ENCODE results near the gene PHOSPHO1. TPM values are rescaled to one million over a fixed set of nuclear protein-coding genes. Genes with fewer than 3 reads are reported as not detected.

Gene PHOSPHO1
- total RNA-seq, 1 donor from 2014 or later: 1.7 TPM

DNA sequence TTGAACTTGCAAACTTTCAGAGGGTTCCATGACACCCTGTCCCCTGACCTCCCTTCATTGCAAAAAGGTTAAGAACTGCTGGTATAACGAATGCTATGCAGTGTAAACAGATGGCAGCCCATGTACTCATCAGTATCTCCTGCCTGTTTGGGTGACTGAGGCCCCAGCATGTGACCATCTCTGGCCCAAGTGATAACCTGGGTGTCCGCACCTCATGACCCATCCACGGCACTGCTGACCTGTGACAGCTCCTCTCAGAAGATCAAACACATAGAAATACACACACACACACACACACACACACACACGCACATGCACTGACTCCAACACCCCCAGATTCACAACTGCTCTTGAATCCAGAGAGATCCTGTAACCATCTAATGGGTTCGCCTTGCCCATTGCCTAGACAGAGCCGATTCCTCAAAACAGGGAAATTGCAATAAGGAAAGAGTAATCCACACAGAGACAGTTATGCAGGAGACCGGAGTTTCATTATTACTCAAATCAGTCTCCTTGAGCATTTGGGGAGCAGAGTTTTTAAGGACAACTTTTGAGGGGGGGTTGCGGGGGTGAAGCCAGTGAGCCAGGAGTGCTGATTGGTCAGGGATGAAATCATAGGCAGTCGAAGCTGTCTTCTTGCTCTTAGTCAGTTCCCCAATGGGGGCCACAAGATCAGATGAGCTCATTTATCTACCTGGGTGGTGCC lies 11.3 kb upstream of the PHOSPHO1 start:
- Histone ChIP-seq H3K36me3 (no peaks in the 10 kb centered on the region), H3K27ac (no peak overlapping the region), H3K4me1 (no peaks in the 10 kb centered on the region), H3K9me3 (no peaks in the 10 kb centered on the region), H3K4me3 (no peak overlapping the region), H3K27me3 (no peaks in the 10 kb centered on the region)
- ATAC-seq (no peak), DNase-seq (no peak)
- intact Hi-C loops (cut with DNase I): no loop called here
- TF ChIP-seq, protein P1, sequence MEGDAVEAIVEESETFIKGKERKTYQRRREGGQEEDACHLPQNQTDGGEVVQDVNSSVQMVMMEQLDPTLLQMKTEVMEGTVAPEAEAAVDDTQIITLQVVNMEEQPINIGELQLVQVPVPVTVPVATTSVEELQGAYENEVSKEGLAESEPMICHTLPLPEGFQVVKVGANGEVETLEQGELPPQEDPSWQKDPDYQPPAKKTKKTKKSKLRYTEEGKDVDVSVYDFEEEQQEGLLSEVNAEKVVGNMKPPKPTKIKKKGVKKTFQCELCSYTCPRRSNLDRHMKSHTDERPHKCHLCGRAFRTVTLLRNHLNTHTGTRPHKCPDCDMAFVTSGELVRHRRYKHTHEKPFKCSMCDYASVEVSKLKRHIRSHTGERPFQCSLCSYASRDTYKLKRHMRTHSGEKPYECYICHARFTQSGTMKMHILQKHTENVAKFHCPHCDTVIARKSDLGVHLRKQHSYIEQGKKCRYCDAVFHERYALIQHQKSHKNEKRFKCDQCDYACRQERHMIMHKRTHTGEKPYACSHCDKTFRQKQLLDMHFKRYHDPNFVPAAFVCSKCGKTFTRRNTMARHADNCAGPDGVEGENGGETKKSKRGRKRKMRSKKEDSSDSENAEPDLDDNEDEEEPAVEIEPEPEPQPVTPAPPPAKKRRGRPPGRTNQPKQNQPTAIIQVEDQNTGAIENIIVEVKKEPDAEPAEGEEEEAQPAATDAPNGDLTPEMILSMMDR (IDR thresholded peaks at IDR 0.05): no peak

DNA sequence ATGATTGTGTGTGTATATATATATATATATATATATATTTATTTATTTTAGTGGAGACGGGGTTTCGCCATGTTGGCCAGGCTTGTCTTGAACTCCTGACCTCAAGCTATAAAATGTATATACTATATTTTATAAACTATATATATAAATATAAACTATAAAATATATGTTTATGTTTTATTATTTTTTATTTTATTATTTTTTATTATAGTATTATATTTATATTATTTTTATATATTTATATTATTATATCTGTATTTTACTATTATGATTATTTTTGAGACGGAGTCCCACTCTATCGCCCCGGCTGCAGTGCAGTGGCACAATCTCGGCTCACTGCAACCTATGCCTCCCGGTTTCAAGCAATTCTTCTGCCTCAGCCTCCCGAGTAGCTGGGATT lies 10.5 kb upstream of the PHOSPHO1 start:
- TF ChIP-seq, protein P1 (IDR thresholded peaks at IDR 0.05): no peak
- intact Hi-C loops (cut with DNase I): no loop called here

GRCh38 chr17:49240619-49241018 lies 10.0 kb upstream of the PHOSPHO1 start:
- DNase-seq: no peak
- no peaks in the 10 kb centered on the region for H3K27me3 ChIP-seq
- no peaks in the 10 kb centered on the region for H3K4me1 ChIP-seq
- no peaks in the 10 kb centered on the region for H3K36me3 ChIP-seq
- H3K27ac ChIP-seq: no peak overlapping the region
- H3K4me3 ChIP-seq: no peak overlapping the region
- no peaks in the 10 kb centered on the region for H3K9me3 ChIP-seq
- TF ChIP-seq, protein P1 (IDR thresholded peaks at IDR 0.05): no peak
- intact Hi-C loops (cut with DNase I): no loop called here
- ATAC-seq: no peak

More for the DNA sequence above, 10.5 kb upstream of the PHOSPHO1 start:
- Histone ChIP-seq H3K27me3 (no peaks in the 10 kb centered on the region), H3K4me3 (no peak overlapping the region), H3K9me3 (no peaks in the 10 kb centered on the region), H3K4me1 (no peaks in the 10 kb centered on the region), H3K27ac (no peak overlapping the region), H3K36me3 (no peaks in the 10 kb centered on the region)
- no peak for DNase-seq
- ATAC-seq: no peak

DNA sequence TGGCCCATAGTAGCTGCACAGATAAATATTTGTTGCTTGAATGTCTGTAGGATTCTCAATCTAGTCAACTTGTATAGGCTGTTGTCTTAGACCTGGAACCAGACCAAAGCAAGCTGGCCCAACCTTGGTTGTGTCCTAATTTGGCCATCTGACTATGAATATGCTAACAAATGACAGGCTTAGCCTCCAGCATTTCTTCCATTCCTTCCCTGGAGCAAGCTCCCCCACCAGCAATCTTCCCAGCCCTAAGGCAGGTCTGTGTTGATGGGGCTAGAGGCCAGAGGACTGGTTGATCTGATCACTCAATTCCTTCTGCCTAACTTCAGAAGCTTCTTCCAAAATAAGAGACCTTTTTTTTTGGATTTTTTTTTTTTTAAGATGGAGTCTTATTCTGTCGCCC lies 9.4 kb upstream of the PHOSPHO1 start:
- no peaks in the 10 kb centered on the region for H3K36me3 ChIP-seq
- no peaks in the 10 kb centered on the region for H3K27me3 ChIP-seq
- no peak overlapping the region for H3K27ac ChIP-seq
- TF ChIP-seq, protein P1 (IDR thresholded peaks at IDR 0.05): no peak
- ATAC-seq (no peak), DNase-seq (no peak)
- intact Hi-C loops (cut with DNase I): no loop called here
- no peak overlapping the region for H3K4me3 ChIP-seq
- no peaks in the 10 kb centered on the region for H3K4me1 ChIP-seq
- H3K9me3 ChIP-seq: no peaks in the 10 kb centered on the region

DNA sequence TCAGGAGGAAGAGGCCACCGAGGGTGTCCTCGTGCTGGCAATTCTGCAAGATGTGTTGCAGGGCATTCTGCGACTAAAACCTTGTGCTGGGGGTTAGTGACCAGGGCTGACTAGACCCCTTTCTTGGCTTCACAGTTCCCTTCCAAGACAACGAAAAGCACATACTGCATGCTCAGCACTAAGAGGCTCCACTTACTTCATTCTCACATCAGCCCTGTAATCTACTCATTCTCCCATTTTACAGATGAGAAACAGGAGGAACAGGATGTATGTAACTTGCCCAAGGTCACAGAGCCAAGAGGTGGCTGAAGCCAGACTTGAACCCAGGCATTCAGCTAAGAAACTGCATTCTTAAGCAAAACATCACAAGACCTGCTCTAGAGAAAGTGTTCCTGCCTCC lies 5.3 kb upstream of the PHOSPHO1 start:
- TF ChIP-seq, protein P1 (IDR thresholded peaks at IDR 0.05): no peak
- Histone ChIP-seq H3K4me3 (no peak overlapping the region), H3K27me3 (no peaks in the 10 kb centered on the region), H3K36me3 (no peaks in the 10 kb centered on the region), H3K4me1 (peaks cover 8% of the 10 kb centered on the region), H3K27ac (no peak overlapping the region), H3K9me3 (no peaks in the 10 kb centered on the region)
- intact Hi-C loops (cut with DNase I): no loop called here
- no peak for DNase-seq
- ATAC-seq: no peak

Measured in upper lobe of right lung (tissue), 1 donor.